Activated CD4-positive, alpha-beta T cell treated with anti-CD3 and anti-CD28 coated beads for 4 hours (primary cell): Measurements from ENCODE around the gene HECTD3.
"Not testable (repeated sequence)": the region's sequence is repeated elsewhere in the genome, so short reads cannot be mapped to it uniquely, and the experiment has no call there.

ENCODE experiments used
- DNase-seq, 2 donors: peaks; one replicate each; pipeline ENCODE4 v3.0.0-alpha.2; 2020

HECTD3 gene

GRCh38 chr1:44985747-44986359 is 25.3 kb downstream of the HECTD3 start:
- no peak for DNase-seq

- not testable (repeated sequence) for DNase-seq
These were observed 33.8 kb downstream of the HECTD3 start for GRCh38 chr1:44977372-44977771.

GRCh38 chr1:44976252-44976651 is 34.9 kb downstream of the HECTD3 start:
- DNase-seq, result no peak

- DNase-seq, result no peak
These were observed 37.5 kb downstream of the HECTD3 start for GRCh38 chr1:44973645-44974044.

- no peak for DNase-seq
These were observed 40.8 kb downstream of the HECTD3 start for GRCh38 chr1:44970317-44970716.

GRCh38 chr1:44964396-44964795 is 46.7 kb downstream of the HECTD3 start:
- DNase-seq, result no peak

- no peak for DNase-seq
These were observed 48.4 kb downstream of the HECTD3 start for GRCh38 chr1:44962729-44963128.

- not testable (repeated sequence) for DNase-seq
These were observed 49.1 kb downstream of the HECTD3 start for GRCh38 chr1:44962022-44962421.

GRCh38 chr1:44957566-44957965 is 53.6 kb downstream of the HECTD3 start:
- not testable (repeated sequence) for DNase-seq

- not testable (repeated sequence) for DNase-seq
These were observed 55.0 kb downstream of the HECTD3 start for GRCh38 chr1:44956077-44956476.
